Measurements from ENCODE around the gene PRDM2.

DNA sequence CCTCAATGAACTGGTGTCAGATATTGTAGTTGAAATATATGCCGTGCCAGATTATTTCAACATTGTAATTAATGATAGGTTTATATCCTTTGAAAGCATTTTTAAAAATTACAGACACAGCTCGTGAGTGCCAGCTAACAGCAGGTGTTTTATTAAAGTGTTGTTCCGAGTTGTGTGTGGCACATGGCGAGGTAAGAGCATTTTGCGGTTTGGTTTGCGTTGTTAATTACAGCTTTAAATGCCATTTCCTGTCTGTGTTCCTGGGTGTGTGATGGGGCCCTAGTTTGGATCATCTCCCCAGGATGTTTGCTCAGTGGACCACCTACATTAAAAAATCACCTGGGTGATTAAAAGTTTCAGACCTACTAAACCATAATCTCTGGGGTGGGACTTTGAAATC is 97.4 kb downstream of the PRDM2 start:
- TF ChIP-seq ZNF23 (tag by site-specific recombination; IDR thresholded peaks at IDR 0.05; ENCODE audit: borderline replicate concordance) (no peak), ZNF791 (tag by site-specific recombination; IDR thresholded peaks at IDR 0.05) (no peak), ZNF121 (tag by site-specific recombination; IDR thresholded peaks at IDR 0.05) (no peak)
- TF ChIP-seq, protein P1, sequence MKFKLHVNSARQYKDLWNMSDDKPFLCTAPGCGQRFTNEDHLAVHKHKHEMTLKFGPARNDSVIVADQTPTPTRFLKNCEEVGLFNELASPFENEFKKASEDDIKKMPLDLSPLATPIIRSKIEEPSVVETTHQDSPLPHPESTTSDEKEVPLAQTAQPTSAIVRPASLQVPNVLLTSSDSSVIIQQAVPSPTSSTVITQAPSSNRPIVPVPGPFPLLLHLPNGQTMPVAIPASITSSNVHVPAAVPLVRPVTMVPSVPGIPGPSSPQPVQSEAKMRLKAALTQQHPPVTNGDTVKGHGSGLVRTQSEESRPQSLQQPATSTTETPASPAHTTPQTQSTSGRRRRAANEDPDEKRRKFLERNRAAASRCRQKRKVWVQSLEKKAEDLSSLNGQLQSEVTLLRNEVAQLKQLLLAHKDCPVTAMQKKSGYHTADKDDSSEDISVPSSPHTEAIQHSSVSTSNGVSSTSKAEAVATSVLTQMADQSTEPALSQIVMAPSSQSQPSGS (tag by site-specific recombination; IDR thresholded peaks at IDR 0.05; ENCODE audit: low read depth), result no peak

Measured in HEK293 (cell line).